T-helper 9 cell (primary cell): ENCODE data around the gene YPEL2.
"Not testable (repeated sequence)": the region's sequence is repeated elsewhere in the genome, so short reads cannot be mapped to it uniquely, and the experiment has no call there.

Source experiments
- DNase-seq: peaks from one replicate; pipeline ENCODE4 v3.0.0-alpha.2; 2020

Gene YPEL2

DNA sequence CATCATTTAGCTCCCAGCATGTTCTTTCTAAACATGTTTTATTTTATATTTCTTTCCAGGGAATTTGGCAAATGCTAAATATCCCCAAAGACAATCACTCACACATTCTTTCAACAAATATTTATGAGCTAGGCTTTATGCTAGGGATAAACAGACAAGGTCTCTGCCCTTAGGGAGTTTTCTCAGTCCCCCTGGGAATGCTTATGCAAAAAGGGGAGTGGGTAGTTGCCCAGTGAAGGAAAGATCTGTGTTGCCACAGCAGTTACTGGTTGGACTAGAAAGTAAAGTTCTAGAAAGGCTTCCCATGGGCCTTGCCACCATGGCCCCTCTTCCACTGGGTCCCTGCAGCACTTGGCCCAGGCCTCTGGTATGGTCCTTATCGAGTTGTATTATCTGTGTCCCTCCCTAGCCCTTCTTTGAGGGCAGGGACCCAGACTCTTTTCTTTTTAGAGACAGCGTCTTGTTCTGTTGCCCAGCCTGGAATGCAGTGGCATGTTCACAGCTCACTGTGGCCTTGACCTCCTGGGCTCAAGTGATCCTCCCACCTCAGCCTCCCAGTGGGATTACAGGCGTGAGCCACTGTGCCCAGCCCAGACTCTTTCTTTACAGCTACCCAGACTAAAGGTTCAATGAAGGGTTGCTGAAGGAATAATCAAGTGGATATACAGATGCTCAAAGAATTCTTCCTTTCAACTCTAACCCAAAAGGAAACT lies 78.0 kb downstream of the YPEL2 start:
- no peak for DNase-seq

GRCh38 chr17:59410049-59410437 lies 78.6 kb downstream of the YPEL2 start:
- DNase-seq = no peak

DNA sequence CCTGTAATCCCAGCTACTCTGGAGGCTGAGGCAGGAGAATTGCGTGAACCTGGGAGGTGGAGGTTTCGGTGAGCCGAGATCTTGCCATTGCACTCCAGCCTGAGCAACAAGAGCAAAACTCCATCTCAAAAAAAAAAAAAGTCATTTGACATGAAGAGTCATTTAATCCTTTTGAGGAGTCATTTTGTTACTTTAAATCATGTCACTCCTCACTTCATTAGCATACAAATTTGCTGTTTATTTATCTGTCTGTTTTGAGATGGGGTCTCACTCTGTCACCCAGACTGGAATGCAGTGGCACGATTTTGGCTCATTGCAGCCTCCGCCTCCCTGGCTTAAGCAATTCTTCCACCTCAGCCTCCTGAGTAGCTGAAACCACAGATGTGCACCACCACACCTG lies 81.0 kb downstream of the YPEL2 start:
- DNase-seq = not testable (repeated sequence)

DNA sequence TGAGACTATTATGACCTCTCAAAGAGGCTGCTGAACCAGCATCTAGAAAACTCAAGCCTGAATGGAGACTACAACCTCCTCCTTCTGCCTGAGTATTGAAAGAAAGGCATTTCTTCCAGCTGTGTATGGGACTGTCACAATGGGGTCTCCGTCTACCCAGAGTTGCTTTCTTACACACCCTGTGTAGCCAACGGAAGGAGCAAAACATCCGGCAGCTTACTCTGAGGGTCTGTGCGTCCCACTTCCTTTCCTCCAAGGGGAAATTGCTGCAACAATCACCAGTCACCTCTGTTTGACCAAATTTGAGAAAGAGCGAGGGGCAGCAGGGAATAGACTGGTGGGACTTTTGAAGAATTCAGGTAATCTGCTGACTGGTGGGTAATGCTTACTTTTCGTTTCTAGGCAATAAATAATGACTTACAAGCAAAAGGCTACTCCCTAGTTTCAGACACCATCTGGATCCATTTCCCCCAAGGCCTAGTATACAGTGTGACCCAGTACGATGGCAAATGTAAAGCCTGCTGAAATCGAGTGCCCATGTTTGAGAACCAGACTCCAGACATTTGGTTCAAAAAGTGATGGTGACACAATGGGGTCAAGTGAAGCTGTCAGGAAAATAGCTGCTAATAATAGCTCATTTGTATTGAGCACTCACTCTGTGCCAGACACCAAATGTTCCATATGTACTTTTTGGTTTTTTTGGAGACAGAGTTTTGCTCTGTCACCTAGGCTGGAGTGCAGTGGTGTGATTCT lies 81.7 kb downstream of the YPEL2 start:
- no peak for DNase-seq

DNA sequence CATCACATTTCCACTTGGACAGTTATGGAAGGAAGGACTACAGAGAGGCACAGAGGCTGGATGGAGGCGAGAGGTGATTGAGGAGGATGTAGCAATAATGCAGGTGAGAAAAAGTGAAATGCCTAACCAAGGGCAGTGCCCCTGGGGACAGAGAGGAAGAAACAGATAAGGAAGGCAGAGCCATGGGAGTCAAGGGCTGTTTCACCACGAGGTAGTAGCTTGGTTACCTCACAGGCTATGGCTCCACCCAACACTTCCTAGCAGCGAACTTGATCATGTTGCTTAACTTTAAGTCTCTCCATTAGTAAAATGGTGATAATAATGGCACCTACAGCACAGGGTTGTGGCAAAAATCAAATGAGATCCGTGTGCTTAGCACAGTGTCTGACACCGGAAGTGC lies 83.9 kb downstream of the YPEL2 start:
- DNase-seq = no peak

DNA sequence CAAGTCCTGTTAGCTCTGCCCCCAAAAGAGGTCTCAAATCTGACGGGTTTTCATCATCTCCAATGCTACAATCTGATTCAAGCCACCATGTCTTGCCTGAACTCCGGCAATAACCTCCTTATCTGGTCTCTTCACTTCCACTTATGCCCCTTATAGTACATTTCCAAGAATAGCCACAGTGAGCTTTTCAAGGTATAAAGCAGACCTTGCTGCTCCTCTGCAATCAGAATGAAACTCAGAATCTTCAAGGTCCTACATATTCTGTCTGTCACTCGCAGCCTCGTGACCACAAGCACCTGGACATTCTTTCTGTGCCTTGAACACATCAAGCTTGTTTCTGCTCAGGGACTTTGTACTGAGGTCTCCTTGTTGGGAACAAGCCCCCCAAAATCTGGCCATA lies 84.7 kb downstream of the YPEL2 start:
- no peak for DNase-seq

GRCh38 chr17:59417452-59417851 lies 86.0 kb downstream of the YPEL2 start:
- DNase-seq = no peak

DNA sequence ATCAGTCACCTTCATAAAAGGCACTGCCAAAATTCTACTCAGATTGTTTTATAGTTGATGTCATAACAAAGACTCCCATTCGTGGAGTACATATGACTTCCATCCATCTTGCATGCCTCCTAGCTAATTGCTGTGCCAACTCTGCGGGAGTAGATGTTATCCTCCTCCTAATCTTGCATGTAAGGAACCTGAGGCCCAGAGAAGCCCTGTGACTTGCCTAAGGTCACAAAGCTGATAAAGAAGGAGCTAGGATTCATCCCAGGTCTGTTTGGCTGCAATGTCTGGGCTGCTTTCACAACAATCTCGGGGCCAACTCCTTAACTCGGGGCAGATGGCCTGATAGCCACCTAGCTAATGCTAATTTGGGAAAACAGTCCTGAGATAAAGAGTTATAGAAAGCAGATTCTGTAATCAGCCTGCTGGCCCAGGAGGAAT lies 87.3 kb downstream of the YPEL2 start:
- DNase-seq = no peak

DNA sequence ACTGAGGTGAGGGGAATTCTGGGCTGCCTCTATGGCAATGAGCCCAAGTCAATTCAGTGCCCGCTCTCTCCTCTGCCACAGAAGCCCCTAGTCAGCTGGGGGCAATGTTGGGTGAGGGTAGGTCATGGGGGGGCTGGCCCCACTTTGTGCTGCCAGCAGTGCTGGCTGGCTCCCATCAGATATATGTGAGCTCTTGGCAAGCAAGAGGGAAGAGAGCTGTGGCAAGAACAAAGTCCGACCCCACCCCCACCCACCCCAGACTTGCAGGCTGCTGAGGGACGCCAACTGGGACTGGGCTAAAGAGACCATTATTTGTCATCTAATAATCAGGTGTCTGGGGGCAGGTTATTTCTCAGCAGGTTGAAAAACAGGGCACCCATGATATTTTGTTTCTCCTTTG lies 89.4 kb downstream of the YPEL2 start:
- no peak for DNase-seq

GRCh38 chr17:59421722-59422121 lies 90.3 kb downstream of the YPEL2 start:
- no peak for DNase-seq

- no peak for DNase-seq
These were observed 91.8 kb downstream of the YPEL2 start for GRCh38 chr17:59423137-59423724.

DNA sequence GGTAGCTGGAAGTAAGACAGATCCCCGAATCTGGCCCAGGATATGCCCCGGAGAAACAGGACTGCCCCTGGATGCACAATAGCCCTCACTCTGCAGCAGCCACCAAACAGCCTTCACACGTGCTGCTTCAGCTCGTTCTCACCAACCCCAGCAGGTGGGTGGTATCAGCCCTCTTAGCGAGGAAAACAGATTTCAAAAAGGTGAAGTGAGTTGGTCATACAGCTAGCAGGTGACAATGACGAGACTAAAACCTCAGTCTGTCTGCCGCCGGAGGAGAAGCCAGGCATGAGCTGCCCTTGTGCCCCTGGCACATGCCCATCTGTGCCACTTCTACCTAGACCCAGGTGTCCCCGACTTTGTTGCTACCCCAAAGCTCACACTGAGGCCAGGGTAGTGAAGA lies 92.4 kb downstream of the YPEL2 start:
- DNase-seq = no peak

DNA sequence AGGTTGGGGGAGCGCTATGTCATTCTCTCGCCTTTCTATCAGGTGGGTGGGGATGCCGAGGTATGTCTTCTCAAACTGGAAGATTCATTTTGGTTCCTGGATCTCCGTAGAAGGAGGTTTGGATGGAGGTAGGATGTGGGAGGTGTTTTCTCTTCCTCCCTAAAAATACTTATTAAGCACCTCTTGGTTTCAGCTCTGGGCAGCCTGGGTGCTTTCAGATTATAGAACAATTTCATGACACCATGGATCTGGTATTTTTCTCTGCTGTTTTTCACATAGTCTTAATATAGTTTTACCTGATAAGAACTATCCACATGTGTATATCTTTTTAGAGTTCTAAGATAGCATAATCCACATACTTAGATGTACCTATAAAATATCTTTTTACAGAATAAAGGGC lies 92.9 kb downstream of the YPEL2 start:
- DNase-seq = no peak

GRCh38 chr17:59425085-59425931 lies 93.9 kb downstream of the YPEL2 start:
- no peak for DNase-seq

- no peak for DNase-seq
These were observed 94.6 kb downstream of the YPEL2 start for GRCh38 chr17:59426031-59426430.

DNA sequence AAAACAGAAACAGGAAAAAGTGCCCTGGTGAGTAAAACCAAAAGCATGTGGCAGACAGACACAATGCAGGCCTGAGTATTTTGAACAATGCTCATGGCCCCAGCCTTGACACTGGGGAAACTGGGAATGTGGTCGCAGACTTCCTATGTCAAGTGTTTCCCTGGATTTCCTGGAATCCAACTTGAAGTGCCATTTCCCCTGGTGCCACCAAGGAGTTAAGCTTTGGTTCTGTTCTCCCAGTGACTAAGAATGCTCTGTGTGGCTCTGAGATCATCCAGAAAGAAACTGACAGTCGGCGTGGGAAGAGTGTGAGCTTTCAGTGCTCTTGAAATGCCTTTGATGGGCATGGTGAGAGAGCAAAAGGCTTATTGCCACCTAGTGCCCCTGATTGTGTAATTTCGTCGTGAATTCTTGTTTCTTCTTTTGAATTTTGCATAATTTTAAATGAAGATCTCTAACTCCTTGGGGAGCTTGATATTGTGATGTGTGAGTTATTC lies 96.0 kb downstream of the YPEL2 start:
- DNase-seq = no peak

DNA sequence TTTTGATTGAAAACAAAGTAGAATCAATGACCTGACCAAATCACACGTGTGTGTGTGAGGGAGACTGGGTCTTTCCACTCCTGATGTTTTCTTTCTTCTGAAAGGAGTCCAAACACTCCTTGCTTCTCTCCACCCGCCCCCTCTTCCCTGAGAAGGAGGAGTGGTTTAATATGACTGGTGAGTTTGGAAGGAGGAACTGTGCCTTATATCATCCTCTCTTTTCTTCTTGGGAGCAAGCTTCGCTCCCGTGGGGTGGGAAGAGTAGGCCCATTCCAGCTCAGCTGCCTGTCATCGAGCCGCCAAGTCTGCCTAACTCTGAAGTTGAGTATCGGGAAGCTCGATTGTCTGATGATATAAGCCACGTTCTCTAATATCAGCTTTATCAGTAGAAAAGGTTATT lies 96.5 kb downstream of the YPEL2 start:
- DNase-seq = no peak

- no peak for DNase-seq
These were observed 97.5 kb downstream of the YPEL2 start for GRCh38 chr17:59428916-59429485.

GRCh38 chr17:59431601-59432000 lies 100.1 kb downstream of the YPEL2 start:
- DNase-seq = no peak

- no peak for DNase-seq
These were observed 101.2 kb downstream of the YPEL2 start for GRCh38 chr17:59432657-59433056.

DNA sequence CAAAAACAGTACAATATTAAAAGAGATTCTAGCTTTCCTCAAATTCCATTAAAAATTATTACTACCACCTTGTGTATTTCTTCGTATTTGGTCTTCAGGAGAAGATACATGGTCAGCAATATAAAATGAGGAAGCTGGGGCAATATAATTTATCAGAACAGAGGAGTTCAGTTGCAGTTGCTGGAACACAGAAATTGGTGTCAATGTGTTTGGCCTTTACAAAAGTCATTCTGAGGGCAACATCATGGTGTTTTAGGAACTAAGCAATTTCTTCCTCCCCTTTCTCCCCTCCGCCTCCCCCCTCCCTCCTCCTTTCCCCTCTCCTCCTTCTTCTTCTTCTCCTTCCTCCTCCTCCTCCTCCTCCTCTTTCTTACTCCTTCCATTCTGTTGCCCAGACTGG lies 102.1 kb downstream of the YPEL2 start:
- DNase-seq = no peak

GRCh38 chr17:59434429-59434828 lies 103.0 kb downstream of the YPEL2 start:
- DNase-seq = no peak

GRCh38 chr17:59435238-59435637 lies 103.8 kb downstream of the YPEL2 start:
- DNase-seq = no peak
